GM12878 (cell line): ENCODE data around the gene POLR2F. TPM values are rescaled to one million over a fixed set of nuclear protein-coding genes. Genes with fewer than 3 reads are reported as not detected.

Experiments used
- CEBPZ ChIP-seq: fragments of 150-350 bp; IDR thresholded peaks from 2 replicates; pipeline ENCODE4 v1.6.1; 2016; ENCODE audit warnings: low read depth, low read length
- NBN ChIP-seq: fragments of 450-650 bp; IDR thresholded peaks from 2 replicates; pipeline ENCODE4 v1.6.1; 2016
- NRF1 ChIP-seq: conservative IDR thresholded peaks from 2 replicates; pipeline ENCODE4 v1.6.1; 2011; ENCODE audit warnings: mild to moderate bottlenecking, low read depth, low read length, improper control_type of control experiment
- PRDM15 ChIP-seq: fragments of 450-650 bp; formaldehyde crosslinking; IDR thresholded peaks from 2 replicates; pipeline ENCODE4 v1.4.0; 2020; ENCODE audit warnings: mild to moderate bottlenecking, moderate library complexity
- polyA plus RNA-seq, 11 experiments: library from polyadenylated mRNA; depleted of rRNA in 4 of 11; unstranded in 6 of 11; stranded (reverse) in 5 of 11; fragments of >200 nt; fragmentation: Nextera tagmentation in 4 of 11; fragmentation: Illumina TruSeq in 1 of 11; extraction: Ambion mirVana in 4 of 11; extraction: Trizol in 1 of 11; gene quantifications; 1 replicate in 1 of 11; 2 replicates in 10 of 11; pipeline versions ENCODE4 v1.2.1 to v1.2.3, GENCODE V29; 2011 to 2016; ENCODE audit warnings: inconsistent platforms in 2 of 11, missing spikeins in 2 of 11, low read depth in 1 of 11
- total RNA-seq, 4 experiments: library from RNA; depleted of rRNA in 3 of 4; stranded (reverse); fragments of >200 nt in 3 of 4; fragmentation: Illumina TruSeq in 1 of 4; extraction: Trizol in 1 of 4; gene quantifications; 2 replicates each; pipeline versions ENCODE4 v1.2.1 to v1.2.3, GENCODE V29; 2013 to 2021

POLR2F gene
- total and polyA plus RNA-seq, 10 of the 15 experiments (the other 5 are each of a cell fraction or from before 2014, with no cell fraction given): 71.9 to 218 (median 100.0) TPM

- no peak for TF ChIP-seq PRDM15 (CRISPR knock-in tag)
- no peak for TF ChIP-seq NBN
- TF ChIP-seq CEBPZ: no peak
- no peak for TF ChIP-seq NRF1
Observed at GRCh38 chr22:37983860-37984791, 30.6 kb downstream of the POLR2F start, which contains the start of gene SOX10 (continued).
